ENCODE data around the gene LRRC7. TPM values are rescaled to one million over a fixed set of nuclear protein-coding genes. Genes with fewer than 3 reads are reported as not detected.

The LRRC7 gene
- total RNA-seq, 3 donors from 2014 or later: 0.27 TPM; not detected in 2

GRCh38 chr1:69814926-69815325 is 247.2 kb downstream of the LRRC7 start:
- Mint-ChIP-seq H3K4me1 (ENCODE audit: low read depth) (no peaks in the 10 kb centered on the region), H3K4me3 (no peak overlapping the region), H3K27me3 (ENCODE audit: low read depth) (no peaks in the 10 kb centered on the region), H3K9me3 (peaks cover 3% of the 10 kb centered on the region), H3K36me3 (ENCODE audit: insufficient read depth) (no peaks in the 10 kb centered on the region)
- DNase-seq (no peak), ATAC-seq (no peak)

GRCh38 chr1:69824932-69825331 is 257.2 kb downstream of the LRRC7 start:
- DNase-seq: no peak

GRCh38 chr1:69827732-69828131 is 260.0 kb downstream of the LRRC7 start:
- ATAC-seq (no peak), DNase-seq (no peak)
- Mint-ChIP-seq H3K36me3 (ENCODE audit: insufficient read depth) (no peaks in the 10 kb centered on the region), H3K4me3 (no peak overlapping the region), H3K27me3 (ENCODE audit: low read depth) (no peaks in the 10 kb centered on the region), H3K4me1 (ENCODE audit: low read depth) (no peaks in the 10 kb centered on the region), H3K9me3 (peaks cover 13% of the 10 kb centered on the region)

More at GRCh38 chr1:69824932-69825331, 257.2 kb downstream of the LRRC7 start:
- Mint-ChIP-seq H3K4me1 (ENCODE audit: low read depth) (no peaks in the 10 kb centered on the region), H3K4me3 (no peak overlapping the region), H3K27me3 (ENCODE audit: low read depth) (no peaks in the 10 kb centered on the region), H3K9me3 (peaks cover 15% of the 10 kb centered on the region), H3K36me3 (ENCODE audit: insufficient read depth) (no peaks in the 10 kb centered on the region)
- ATAC-seq: no peak

GRCh38 chr1:69833536-69833935 is 265.8 kb downstream of the LRRC7 start:
- ATAC-seq (no peak), DNase-seq (no peak)
- Mint-ChIP-seq H3K36me3 (ENCODE audit: insufficient read depth) (no peaks in the 10 kb centered on the region), H3K4me3 (no peak overlapping the region), H3K4me1 (ENCODE audit: low read depth) (no peaks in the 10 kb centered on the region), H3K9me3 (peaks cover 5% of the 10 kb centered on the region), H3K27me3 (ENCODE audit: low read depth) (no peaks in the 10 kb centered on the region)

GRCh38 chr1:69834336-69834735 is 266.6 kb downstream of the LRRC7 start:
- Mint-ChIP-seq H3K36me3 (ENCODE audit: insufficient read depth) (no peaks in the 10 kb centered on the region), H3K4me1 (ENCODE audit: low read depth) (no peaks in the 10 kb centered on the region), H3K9me3 (peaks cover 5% of the 10 kb centered on the region), H3K27me3 (ENCODE audit: low read depth) (no peaks in the 10 kb centered on the region), H3K4me3 (no peak overlapping the region)
- DNase-seq: no peak
- ATAC-seq: no peak

- Mint-ChIP-seq H3K4me1 (ENCODE audit: low read depth) (no peaks in the 10 kb centered on the region), H3K4me3 (no peak overlapping the region), H3K9me3 (peaks cover 5% of the 10 kb centered on the region), H3K36me3 (ENCODE audit: insufficient read depth) (no peaks in the 10 kb centered on the region), H3K27me3 (ENCODE audit: low read depth) (no peaks in the 10 kb centered on the region)
- ATAC-seq: no peak
- DNase-seq: no peak
Observed at GRCh38 chr1:69835955-69836354, 268.2 kb downstream of the LRRC7 start.

- Mint-ChIP-seq H3K9me3 (no peaks in the 10 kb centered on the region), H3K4me3 (no peak overlapping the region), H3K27me3 (ENCODE audit: low read depth) (no peaks in the 10 kb centered on the region), H3K36me3 (ENCODE audit: insufficient read depth) (no peaks in the 10 kb centered on the region), H3K4me1 (ENCODE audit: low read depth) (no peaks in the 10 kb centered on the region)
- ATAC-seq: no peak
- no peak for DNase-seq
Observed at GRCh38 chr1:69836971-69837636, 269.4 kb downstream of the LRRC7 start.

- ATAC-seq (no peak), DNase-seq (no peak)
- peaks cover under 1% of the 10 kb centered on the region for H3K9me3 Mint-ChIP-seq
- no peaks in the 10 kb centered on the region for H3K27me3 Mint-ChIP-seq (ENCODE audit: low read depth)
- no peak overlapping the region for H3K4me3 Mint-ChIP-seq
- no peaks in the 10 kb centered on the region for H3K4me1 Mint-ChIP-seq (ENCODE audit: low read depth)
- H3K36me3 Mint-ChIP-seq (ENCODE audit: insufficient read depth): no peaks in the 10 kb centered on the region
Observed at GRCh38 chr1:69842326-69842725, 274.6 kb downstream of the LRRC7 start.

- DNase-seq (no peak), ATAC-seq (no peak)
- Mint-ChIP-seq H3K9me3 (peaks cover 6% of the 10 kb centered on the region), H3K27me3 (ENCODE audit: low read depth) (no peaks in the 10 kb centered on the region), H3K4me3 (no peak overlapping the region), H3K4me1 (ENCODE audit: low read depth) (no peaks in the 10 kb centered on the region), H3K36me3 (ENCODE audit: insufficient read depth) (no peaks in the 10 kb centered on the region)
Observed at GRCh38 chr1:69845655-69846054, 277.9 kb downstream of the LRRC7 start.

- Mint-ChIP-seq H3K36me3 (ENCODE audit: insufficient read depth) (no peaks in the 10 kb centered on the region), H3K4me1 (ENCODE audit: low read depth) (no peaks in the 10 kb centered on the region), H3K4me3 (no peak overlapping the region), H3K9me3 (peaks cover 6% of the 10 kb centered on the region), H3K27me3 (ENCODE audit: low read depth) (no peaks in the 10 kb centered on the region)
- ATAC-seq: no peak
- DNase-seq: no peak
Observed at GRCh38 chr1:69846267-69846666, 278.5 kb downstream of the LRRC7 start.

- no peaks in the 10 kb centered on the region for H3K4me1 Mint-ChIP-seq (ENCODE audit: low read depth)
- no peaks in the 10 kb centered on the region for H3K36me3 Mint-ChIP-seq (ENCODE audit: insufficient read depth)
- H3K27me3 Mint-ChIP-seq (ENCODE audit: low read depth): no peaks in the 10 kb centered on the region
- no peak for ATAC-seq
- no peak overlapping the region for H3K4me3 Mint-ChIP-seq
- no peak for DNase-seq
- peaks cover 6% of the 10 kb centered on the region for H3K9me3 Mint-ChIP-seq
Observed at GRCh38 chr1:69847670-69848069, 279.9 kb downstream of the LRRC7 start.

- no peak for DNase-seq
- Mint-ChIP-seq H3K36me3 (ENCODE audit: insufficient read depth) (no peaks in the 10 kb centered on the region), H3K4me3 (no peak overlapping the region), H3K9me3 (peaks cover 6% of the 10 kb centered on the region), H3K27me3 (ENCODE audit: low read depth) (no peaks in the 10 kb centered on the region), H3K4me1 (ENCODE audit: low read depth) (no peaks in the 10 kb centered on the region)
- ATAC-seq: no peak
Observed at GRCh38 chr1:69852151-69852550, 284.4 kb downstream of the LRRC7 start.

GRCh38 chr1:69852706-69853105 is 285.0 kb downstream of the LRRC7 start:
- Mint-ChIP-seq H3K4me3 (no peak overlapping the region), H3K4me1 (ENCODE audit: low read depth) (no peaks in the 10 kb centered on the region), H3K36me3 (ENCODE audit: insufficient read depth) (no peaks in the 10 kb centered on the region), H3K9me3 (peaks cover 1% of the 10 kb centered on the region), H3K27me3 (ENCODE audit: low read depth) (no peaks in the 10 kb centered on the region)
- ATAC-seq (no peak), DNase-seq (no peak)

GRCh38 chr1:69858534-69858933 is 290.8 kb downstream of the LRRC7 start:
- H3K4me3 Mint-ChIP-seq: no peak overlapping the region
- H3K36me3 Mint-ChIP-seq (ENCODE audit: insufficient read depth): no peaks in the 10 kb centered on the region
- DNase-seq: no peak
- no peaks in the 10 kb centered on the region for H3K4me1 Mint-ChIP-seq (ENCODE audit: low read depth)
- no peaks in the 10 kb centered on the region for H3K27me3 Mint-ChIP-seq (ENCODE audit: low read depth)
- H3K9me3 Mint-ChIP-seq: peaks cover 4% of the 10 kb centered on the region
- ATAC-seq: no peak

GRCh38 chr1:69861641-69862040 is 293.9 kb downstream of the LRRC7 start:
- no peak for DNase-seq
- Mint-ChIP-seq H3K9me3 (peaks cover 4% of the 10 kb centered on the region), H3K36me3 (ENCODE audit: insufficient read depth) (no peaks in the 10 kb centered on the region), H3K4me1 (ENCODE audit: low read depth) (no peaks in the 10 kb centered on the region), H3K4me3 (no peak overlapping the region), H3K27me3 (ENCODE audit: low read depth) (no peaks in the 10 kb centered on the region)
- ATAC-seq: no peak

Measured in activated T-cell treated with anti-CD3 and anti-CD28 coated beads, Interleukin-2, amount 50 U/mL, for 4 hours (primary cell).